Fibroblast of pulmonary artery (primary cell): ENCODE measurements around the gene CHAT.
"Not testable (repeated sequence)": the region's sequence is repeated elsewhere in the genome, so short reads cannot be mapped to it uniquely, and the experiment has no call there.

Experiments used
- DNase-seq: peaks from one replicate; pipeline ENCODE4 v3.0.0-alpha.2; 2010; ENCODE audit warnings: low read depth
- H3K4me3 ChIP-seq: replicated peaks from 2 replicates; pipeline ENCODE4 v1.5.1; 2011; ENCODE audit warnings: low read depth, mild to moderate bottlenecking, control low read depth, low read length, moderate library complexity
- CTCF ChIP-seq: IDR thresholded peaks from 2 replicates; pipeline ENCODE4 v1.5.1; 2011; ENCODE audit warnings: mild to moderate bottlenecking, control low read depth, low read length, inconsistent platforms; ENCODE audit errors: missing control alignments

The CHAT gene

DNA sequence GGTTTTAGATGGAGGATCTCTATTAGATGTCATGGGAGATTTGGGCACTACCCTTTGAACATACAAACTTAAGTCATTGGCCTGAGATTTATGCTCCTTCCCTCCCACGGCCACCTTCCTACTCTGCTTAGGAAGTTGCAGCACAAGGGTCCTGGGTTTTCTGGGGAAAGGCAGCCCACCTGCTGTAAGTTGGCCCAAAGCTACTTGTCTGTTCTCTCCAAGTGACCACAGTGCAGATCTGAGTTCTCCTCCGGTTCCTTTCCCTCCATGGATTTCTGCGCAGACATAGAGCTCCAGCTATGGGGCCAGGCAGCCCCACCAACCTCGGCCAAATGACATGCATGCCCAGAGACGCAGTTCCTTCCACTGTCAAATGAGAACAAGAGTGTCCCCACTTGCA is 52.8 kb downstream of the CHAT start:
- no peak for TF ChIP-seq CTCF
- no peak for DNase-seq
- H3K4me3 ChIP-seq: no peak overlapping the region

GRCh38 chr10:49667991-49668390 is 54.2 kb downstream of the CHAT start:
- DNase-seq: no peak
- no peak overlapping the region for H3K4me3 ChIP-seq
- TF ChIP-seq CTCF: no peak

DNA sequence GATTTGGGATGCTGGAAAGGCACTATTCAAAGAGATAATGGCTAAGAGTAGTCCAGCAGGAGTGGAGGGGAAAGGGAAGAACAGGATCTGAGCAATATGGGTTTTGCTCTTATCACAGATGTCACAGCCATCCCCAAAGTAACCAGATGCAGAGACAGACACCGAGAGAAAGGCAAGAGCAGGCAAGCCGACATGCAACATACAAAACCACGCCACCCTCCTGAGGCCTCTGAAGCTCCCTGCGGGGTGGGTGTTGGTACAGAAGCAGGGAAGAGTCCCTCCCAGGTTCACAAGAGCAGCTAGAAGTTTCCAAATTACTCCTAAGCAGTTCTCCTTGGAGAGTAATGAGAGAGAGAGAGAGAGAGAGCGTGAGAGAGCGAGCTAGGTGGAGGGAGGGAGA is 54.8 kb downstream of the CHAT start:
- H3K4me3 ChIP-seq: no peak overlapping the region
- TF ChIP-seq CTCF: no peak
- DNase-seq: no peak

DNA sequence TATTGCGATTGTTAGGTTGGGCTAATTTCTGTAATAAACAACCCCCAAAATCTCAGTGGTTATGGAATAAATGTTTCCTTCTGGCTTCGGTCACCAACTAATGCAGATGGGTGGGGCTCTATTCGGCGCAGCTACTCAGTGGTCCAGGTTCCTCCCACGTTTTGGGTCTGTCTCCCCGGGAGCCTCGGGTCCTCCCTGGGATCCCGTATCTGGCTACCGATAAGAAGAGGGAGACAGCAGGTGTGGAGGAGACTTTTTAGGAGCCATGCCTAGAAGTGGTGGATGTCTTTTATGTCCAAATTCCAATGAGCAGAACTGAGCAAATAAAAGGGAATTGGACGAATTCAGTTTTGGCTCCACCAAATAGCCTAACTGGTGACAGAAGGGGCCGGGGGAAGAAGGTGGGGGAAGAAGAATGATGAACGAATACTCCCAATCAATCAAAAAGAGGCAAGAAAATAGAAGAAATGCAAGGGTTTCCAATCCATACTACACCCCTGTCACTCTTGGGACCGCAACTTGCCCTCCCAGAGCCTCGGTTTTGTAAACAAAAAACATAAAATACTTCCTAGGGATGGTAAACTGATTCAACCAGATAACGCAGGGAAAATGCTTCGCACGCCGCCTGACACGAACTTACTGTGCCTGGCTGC is 65.1 kb downstream of the CHAT start:
- DNase-seq: no peak
- TF ChIP-seq CTCF: no peak
- H3K4me3 ChIP-seq: peak overlapping the region; percentile 38

GRCh38 chr10:49679480-49679893 is 65.7 kb downstream of the CHAT start, which contains the start of gene C10orf53:
C10orf53 (plus strand) TSS chr10:49679651; CDS start chr10:49679698, 47 bp downstream.
- TF ChIP-seq CTCF: no peak
- peak; percentile 63 for DNase-seq
- H3K4me3 ChIP-seq: peak within 1 kb of the TSS; percentile 38

DNA sequence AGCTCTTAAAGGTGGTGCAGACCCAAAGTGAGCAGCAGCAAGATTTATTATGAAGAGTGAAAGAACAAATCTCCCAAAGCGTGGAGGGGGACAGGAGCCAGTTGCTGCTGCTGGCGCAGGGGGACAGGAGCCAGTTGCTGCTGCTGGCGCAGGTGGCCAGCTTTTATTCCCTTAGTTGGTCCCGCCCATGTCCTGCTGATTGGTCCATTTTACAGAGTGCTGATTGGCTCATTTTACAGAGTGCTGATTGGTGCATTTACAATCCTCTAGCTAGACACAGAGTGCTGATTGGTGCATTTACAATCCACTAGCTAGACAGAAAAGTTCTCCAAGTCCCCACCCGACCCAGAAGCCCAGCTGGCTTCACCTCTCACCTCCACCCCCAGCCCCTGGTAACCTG is 68.6 kb downstream of the CHAT start:
- H3K4me3 ChIP-seq, DNase-seq: not testable (repeated sequence)

DNA sequence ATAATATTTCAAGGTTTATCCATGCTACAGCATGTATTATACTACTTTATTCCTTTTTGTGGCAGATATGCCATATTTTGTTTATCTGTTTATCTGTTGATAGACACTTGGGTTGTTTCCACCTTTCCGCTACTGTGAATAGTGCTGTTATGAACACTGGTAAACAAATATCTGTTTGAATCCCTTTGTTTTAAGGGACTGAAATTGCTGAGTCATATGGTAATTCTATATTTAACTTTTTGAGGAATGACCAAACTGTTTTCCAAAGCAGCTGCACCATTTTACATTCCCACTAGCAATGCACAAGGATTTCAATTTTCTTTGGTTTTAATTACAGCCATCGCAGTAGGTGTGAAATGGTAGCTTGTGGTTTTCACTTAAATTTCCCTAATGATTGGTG is 69.0 kb downstream of the CHAT start:
- no peak for TF ChIP-seq CTCF
- DNase-seq: no peak
- no peak overlapping the region for H3K4me3 ChIP-seq
